ENCODE results near the gene RGS12.

- TF ChIP-seq, protein P1, sequence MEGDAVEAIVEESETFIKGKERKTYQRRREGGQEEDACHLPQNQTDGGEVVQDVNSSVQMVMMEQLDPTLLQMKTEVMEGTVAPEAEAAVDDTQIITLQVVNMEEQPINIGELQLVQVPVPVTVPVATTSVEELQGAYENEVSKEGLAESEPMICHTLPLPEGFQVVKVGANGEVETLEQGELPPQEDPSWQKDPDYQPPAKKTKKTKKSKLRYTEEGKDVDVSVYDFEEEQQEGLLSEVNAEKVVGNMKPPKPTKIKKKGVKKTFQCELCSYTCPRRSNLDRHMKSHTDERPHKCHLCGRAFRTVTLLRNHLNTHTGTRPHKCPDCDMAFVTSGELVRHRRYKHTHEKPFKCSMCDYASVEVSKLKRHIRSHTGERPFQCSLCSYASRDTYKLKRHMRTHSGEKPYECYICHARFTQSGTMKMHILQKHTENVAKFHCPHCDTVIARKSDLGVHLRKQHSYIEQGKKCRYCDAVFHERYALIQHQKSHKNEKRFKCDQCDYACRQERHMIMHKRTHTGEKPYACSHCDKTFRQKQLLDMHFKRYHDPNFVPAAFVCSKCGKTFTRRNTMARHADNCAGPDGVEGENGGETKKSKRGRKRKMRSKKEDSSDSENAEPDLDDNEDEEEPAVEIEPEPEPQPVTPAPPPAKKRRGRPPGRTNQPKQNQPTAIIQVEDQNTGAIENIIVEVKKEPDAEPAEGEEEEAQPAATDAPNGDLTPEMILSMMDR (IDR thresholded peaks at IDR 0.05; ENCODE audit: insufficient read depth, low read depth, low read length): no peak
- no peak for TF ChIP-seq EZH2 (IDR thresholded peaks at IDR 0.05; ENCODE audit: insufficient read depth, low read length)
These were observed 39.7 kb downstream of the RGS12 start for GRCh38 chr4:3332498-3332897.
